Activated naive CD4-positive, alpha-beta T cell treated with anti-CD3 and anti-CD28 coated beads, Interleukin-2, amount 50 U/mL, for 24 hours (primary cell): Measurements from ENCODE around the gene CUL1.
A peak's percentile ranks its signal among the peaks of the same experiment; 100 is the strongest.
"Not testable (repeated sequence)": the region's sequence is repeated elsewhere in the genome, so short reads cannot be mapped to it uniquely, and the experiment has no call there.

Experiments
- H3K27ac Mint-ChIP-seq: one replicate; pipeline ENCODE4 v1.8.0; 2021; ENCODE audit warnings: mild to moderate bottlenecking, mixed read lengths
- H3K27me3 Mint-ChIP-seq: one replicate; pipeline ENCODE4 v1.8.0; 2021; ENCODE audit warnings: mixed read lengths
- H3K36me3 Mint-ChIP-seq: one replicate; pipeline ENCODE4 v1.8.0; 2021; ENCODE audit warnings: mixed read lengths
- H3K4me1 Mint-ChIP-seq: one replicate; pipeline ENCODE4 v1.8.0; 2021; ENCODE audit warnings: mixed read lengths
- H3K4me3 Mint-ChIP-seq: one replicate; pipeline ENCODE4 v1.8.0; 2021; ENCODE audit warnings: mild to moderate bottlenecking, mixed read lengths
- H3K9me3 Mint-ChIP-seq: one replicate; pipeline ENCODE4 v1.8.0; 2021; ENCODE audit warnings: mixed read lengths

Gene CUL1

DNA sequence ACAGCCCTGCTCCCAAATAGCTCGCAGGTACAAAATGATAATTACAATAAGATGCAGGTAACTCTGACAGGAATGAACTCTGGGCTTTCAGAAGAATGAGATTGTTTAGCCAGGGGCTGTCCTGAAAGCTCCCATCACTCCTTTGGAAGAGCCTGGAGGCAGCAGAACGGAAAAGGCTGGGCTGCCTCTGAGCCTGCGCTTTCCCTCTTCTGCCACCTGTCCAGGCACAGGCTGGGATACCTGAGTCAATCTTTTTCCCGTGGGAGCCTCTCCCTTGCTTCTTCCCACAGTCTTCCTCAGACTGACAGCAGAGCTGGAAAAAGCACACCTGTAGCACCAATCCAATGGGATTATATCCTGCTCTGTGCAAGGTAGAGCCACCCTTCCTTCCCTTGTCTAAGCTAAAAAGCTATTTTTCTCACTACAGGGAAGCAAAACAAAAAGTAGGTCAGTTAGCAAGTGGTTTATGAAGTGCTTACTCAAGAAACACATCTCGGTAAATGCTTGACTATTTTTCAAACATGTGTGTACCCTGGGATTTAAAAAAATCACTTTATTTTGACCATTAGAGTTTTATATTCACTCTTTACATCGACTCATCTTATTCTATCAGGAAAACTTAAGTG lies 12.3 kb upstream of the CUL1 start:
- Mint-ChIP-seq H3K27me3 (no peaks in the 10 kb centered on the region), H3K9me3 (peaks cover 8% of the 10 kb centered on the region), H3K36me3 (no peaks in the 10 kb centered on the region), H3K4me1 (no peaks in the 10 kb centered on the region), H3K4me3 (no peak overlapping the region), H3K27ac (no peak overlapping the region)

- Mint-ChIP-seq H3K27ac (no peak overlapping the region), H3K4me1 (no peaks in the 10 kb centered on the region), H3K36me3 (no peaks in the 10 kb centered on the region), H3K27me3 (no peaks in the 10 kb centered on the region), H3K4me3 (no peak overlapping the region), H3K9me3 (no peaks in the 10 kb centered on the region)
Measured at GRCh38 chr7:148687555-148687954, 11.1 kb upstream of the CUL1 start.

DNA sequence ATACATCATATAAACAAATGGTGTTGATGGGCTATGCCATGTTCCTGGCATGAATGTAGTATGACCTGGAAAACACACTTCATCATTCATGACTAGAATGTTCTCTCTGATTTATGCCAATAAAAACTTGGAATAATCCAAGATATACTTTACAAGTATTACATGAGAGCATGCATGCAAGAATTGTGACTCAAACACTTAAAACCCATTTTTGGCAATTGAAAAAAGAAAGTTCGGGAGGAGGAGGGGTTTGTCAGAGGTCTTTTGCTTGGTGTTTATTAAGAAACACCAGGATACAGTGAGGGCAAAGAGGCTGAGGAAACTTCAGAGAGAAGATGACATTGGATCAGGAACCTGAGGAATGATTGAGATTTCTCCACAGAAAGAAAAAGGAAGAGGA lies 10.2 kb upstream of the CUL1 start:
- Mint-ChIP-seq H3K9me3 (no peaks in the 10 kb centered on the region), H3K4me3 (no peak overlapping the region), H3K27me3 (no peaks in the 10 kb centered on the region), H3K4me1 (no peaks in the 10 kb centered on the region), H3K27ac (peak overlapping the region; percentile 14), H3K36me3 (no peaks in the 10 kb centered on the region)

GRCh38 chr7:148693651-148694050 lies 5.1 kb upstream of the CUL1 start:
- Mint-ChIP-seq H3K27ac (no peak overlapping the region), H3K9me3 (peaks cover 5% of the 10 kb centered on the region), H3K36me3 (no peaks in the 10 kb centered on the region)

GRCh38 chr7:148694631-148695030 lies 4.1 kb upstream of the CUL1 start:
- Mint-ChIP-seq H3K36me3 (no peaks in the 10 kb centered on the region), H3K27ac (no peak overlapping the region), H3K4me3 (no peak overlapping the region), H3K4me1 (peaks cover 28% of the 10 kb centered on the region), H3K27me3 (no peaks in the 10 kb centered on the region), H3K9me3 (peaks cover 5% of the 10 kb centered on the region)

More at GRCh38 chr7:148693651-148694050, 5.1 kb upstream of the CUL1 start:
- Mint-ChIP-seq H3K4me1 (peaks cover 28% of the 10 kb centered on the region), H3K4me3 (no peak overlapping the region), H3K27me3 (no peaks in the 10 kb centered on the region)

GRCh38 chr7:148695953-148696352 lies 2.8 kb upstream of the CUL1 start:
- Mint-ChIP-seq H3K4me3 (peak overlapping the region; percentile 37), H3K27me3 (no peaks in the 10 kb centered on the region), H3K36me3 (peaks cover 8% of the 10 kb centered on the region), H3K9me3 (peaks cover 5% of the 10 kb centered on the region), H3K27ac (peak overlapping the region; percentile 73), H3K4me1 (peaks cover 40% of the 10 kb centered on the region)

DNA sequence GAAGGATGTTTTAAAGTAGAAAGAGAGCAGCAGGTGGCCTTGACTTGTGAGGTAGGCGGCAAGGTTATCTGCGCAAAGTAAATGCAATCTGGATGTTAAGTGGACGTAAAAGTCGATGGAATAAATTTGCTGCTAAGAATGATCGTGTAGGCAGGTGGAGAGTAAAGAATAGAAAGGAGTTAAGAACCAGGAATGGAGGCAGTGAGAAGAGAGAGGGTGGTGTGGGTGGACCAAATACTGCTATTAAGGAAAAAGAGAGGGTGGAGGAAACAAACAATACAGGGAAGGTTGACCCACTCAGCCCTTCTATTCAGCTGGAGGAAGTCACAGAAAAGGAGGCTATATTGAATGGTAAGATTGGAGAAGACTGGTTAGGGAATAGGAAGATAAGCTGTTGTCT lies 1.9 kb upstream of the CUL1 start:
- Mint-ChIP-seq H3K27me3 (no peaks in the 10 kb centered on the region), H3K9me3 (peaks cover 5% of the 10 kb centered on the region), H3K27ac (peak overlapping the region; percentile 86), H3K4me1 (peaks cover 48% of the 10 kb centered on the region), H3K36me3 (peaks cover 8% of the 10 kb centered on the region), H3K4me3 (peak overlapping the region; percentile 47)

DNA sequence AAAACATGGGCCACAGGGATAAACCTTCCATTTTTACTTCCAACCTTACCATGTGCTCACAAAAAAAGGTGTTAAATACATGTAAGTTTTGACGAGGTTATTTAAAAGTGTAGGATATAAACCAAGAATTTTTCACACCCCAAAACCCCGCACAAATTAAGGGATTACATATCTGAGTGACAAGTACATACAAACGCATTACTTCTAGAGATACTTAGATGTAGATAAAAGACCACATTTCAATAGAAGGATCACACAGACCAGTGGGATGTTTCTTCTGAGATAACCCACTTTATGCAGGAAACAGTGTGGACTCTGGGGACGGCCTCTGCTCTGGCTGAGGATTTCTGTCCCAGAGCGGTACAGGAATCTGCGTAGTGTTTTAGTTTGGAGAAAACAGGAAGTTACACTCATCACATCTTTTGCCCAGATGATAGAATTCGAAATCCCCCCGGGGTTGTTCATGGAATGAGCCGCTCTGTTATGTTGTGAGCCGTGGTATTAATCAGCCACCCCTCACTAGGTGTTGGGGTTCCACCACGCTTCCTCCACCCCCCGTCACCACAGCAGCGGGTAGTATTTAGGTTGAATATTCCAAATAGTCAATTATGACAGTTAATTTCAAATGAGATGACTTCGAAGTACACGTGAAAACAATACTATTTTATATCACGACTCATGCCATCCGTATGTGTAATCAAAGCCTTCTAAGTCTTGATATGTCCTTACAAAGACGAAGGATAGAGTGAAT lies 1.3 kb upstream of the CUL1 start:
- Mint-ChIP-seq H3K4me1 (peaks cover 55% of the 10 kb centered on the region), H3K27me3 (no peaks in the 10 kb centered on the region), H3K36me3 (peaks cover 8% of the 10 kb centered on the region), H3K27ac (peak overlapping the region; percentile 95), H3K4me3 (peak overlapping the region; percentile 85), H3K9me3 (peaks cover 5% of the 10 kb centered on the region)

DNA sequence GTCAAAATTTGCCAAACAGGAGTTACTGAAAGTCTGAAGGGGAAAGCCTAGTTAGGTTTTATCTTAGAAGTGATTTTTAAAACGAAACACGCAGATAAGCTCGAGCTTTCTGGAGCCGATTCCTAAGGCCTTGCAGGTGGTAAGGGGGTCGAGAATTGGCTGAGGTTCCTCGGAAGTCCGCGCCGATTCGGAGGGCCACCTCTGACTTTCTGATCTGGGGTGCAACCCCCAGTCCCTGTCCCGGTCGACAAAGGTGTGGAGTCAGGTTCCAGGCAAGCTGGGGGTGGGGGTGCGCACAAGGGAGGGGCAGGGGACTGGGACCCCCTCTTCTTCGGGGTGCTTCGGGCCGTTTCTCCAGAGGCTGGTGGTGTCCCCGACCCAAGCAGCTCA lies 701 bp upstream of the CUL1 start:
- Mint-ChIP-seq H3K9me3 (peaks cover 5% of the 10 kb centered on the region), H3K4me3 (peak overlapping the region; percentile 85), H3K4me1 (peaks cover 60% of the 10 kb centered on the region), H3K36me3 (peaks cover 8% of the 10 kb centered on the region), H3K27ac (peak overlapping the region; percentile 95), H3K27me3 (no peaks in the 10 kb centered on the region)

DNA sequence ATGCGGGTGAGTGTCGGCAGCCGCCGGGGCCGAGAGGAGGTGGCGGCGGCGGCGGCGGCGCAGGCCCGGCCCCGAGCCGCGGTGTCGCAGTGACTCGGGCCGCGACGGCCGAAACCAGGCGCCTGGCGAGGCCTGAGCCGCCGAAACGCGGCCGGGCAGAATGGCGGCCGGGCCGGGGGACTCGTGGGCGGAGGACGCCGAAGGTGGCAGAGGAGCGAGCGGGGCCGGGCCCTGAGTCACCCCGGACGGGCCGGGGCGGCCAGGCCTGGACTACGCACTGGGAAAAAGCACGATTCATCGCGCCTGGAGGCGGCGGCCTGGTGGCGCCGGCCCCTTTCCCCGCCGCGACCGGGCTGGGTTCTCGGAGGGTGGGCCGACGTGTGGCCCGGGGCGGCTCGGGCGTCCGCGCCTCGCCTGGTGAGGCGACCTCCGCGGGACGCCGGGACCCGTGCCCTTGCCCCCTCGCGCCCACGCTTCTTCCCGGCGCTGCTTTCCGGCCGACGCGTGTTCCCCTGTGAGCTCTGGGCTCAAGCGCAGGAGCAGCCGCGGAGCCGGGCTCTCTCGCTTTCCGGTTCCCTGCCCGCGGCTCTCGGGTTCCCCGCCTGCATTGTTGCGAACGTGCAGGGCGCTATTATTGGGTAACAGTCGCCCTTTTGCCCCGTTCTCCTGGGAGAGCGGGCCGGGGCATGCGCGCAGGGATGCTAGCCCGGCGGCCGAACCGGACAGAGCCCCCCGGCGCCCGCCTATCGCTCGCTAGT lies 500 bp downstream of the CUL1 start:
- peaks cover 72% of the 10 kb centered on the region for H3K4me1 Mint-ChIP-seq

DNA sequence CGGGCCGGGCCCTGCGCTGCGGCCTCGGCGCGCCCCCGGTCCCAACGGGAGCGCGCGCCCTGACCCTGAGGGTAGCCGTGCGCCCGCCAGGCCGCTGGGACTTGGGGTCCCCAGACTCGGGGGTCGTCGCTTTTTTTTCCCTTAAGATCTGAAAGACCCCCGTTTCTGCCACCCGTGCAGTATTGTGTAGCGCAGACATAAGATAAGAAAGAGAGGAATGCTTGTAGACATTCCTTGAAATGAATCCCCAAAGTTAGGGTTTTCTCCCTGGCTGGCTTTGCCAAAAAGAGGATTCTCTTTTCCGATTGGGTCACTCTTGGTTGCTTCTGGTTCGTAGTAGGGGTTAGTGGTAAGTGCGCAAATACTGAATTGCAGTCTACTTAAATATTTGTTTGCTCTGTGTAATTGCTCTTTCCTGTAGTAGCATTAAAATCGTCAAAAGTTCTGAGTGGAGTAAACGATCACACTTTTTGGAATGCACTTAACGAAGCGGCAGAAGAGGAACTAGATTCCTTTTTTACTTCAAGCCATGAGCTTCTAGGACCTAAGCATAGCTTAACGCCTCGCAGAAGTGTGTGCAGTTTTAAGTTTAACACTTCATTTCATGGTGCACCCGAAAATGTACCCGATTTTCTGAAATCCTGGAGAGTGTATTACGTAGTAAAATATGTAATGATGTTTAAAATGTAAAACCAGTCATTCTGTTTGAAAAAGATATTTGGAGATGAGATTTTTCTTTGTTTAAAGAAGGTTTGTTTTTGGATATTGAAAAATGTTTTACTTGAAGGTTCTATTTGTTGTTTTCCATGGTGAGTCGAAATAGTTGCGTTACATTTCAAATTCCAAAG lies 1.3 kb downstream of the CUL1 start:
- peak overlapping the region; percentile 98 for H3K4me3 Mint-ChIP-seq
- peaks cover 79% of the 10 kb centered on the region for H3K4me1 Mint-ChIP-seq
- H3K9me3 Mint-ChIP-seq = peaks cover 5% of the 10 kb centered on the region
- H3K36me3 Mint-ChIP-seq = peaks cover 8% of the 10 kb centered on the region
- peak overlapping the region; percentile 97 for H3K27ac Mint-ChIP-seq
- no peaks in the 10 kb centered on the region for H3K27me3 Mint-ChIP-seq

More for the DNA sequence above, 500 bp downstream of the CUL1 start:
- Mint-ChIP-seq H3K4me3 (peak overlapping the region; percentile 98), H3K27ac (peak overlapping the region; percentile 84), H3K9me3 (peaks cover 5% of the 10 kb centered on the region), H3K36me3 (peaks cover 8% of the 10 kb centered on the region), H3K27me3 (no peaks in the 10 kb centered on the region)

DNA sequence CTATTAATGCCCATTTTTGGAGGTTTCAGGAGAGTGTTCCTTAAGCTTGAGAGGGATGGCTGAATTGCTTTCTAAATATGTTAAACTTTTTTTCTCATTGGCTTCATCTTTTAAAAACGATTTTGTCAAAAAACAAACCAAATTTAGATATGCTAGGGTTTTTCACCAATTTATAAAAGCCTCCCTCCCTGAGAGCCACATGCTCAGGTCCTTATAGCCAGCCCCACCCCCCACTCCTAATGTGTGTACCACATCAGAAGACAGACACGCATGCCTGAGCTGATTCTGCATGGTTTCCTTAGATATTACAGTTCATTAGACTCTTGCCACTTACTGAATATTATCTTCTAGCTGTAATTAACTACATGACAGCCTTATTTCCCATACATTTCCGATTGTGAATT lies 2.0 kb downstream of the CUL1 start:
- H3K4me1 Mint-ChIP-seq = peaks cover 80% of the 10 kb centered on the region
- H3K4me3 Mint-ChIP-seq = peak overlapping the region; percentile 98
- peak overlapping the region; percentile 97 for H3K27ac Mint-ChIP-seq
- H3K9me3 Mint-ChIP-seq = peaks cover 5% of the 10 kb centered on the region
- H3K27me3 Mint-ChIP-seq = no peaks in the 10 kb centered on the region
- peaks cover 8% of the 10 kb centered on the region for H3K36me3 Mint-ChIP-seq

- Mint-ChIP-seq H3K27me3 (no peaks in the 10 kb centered on the region), H3K4me1 (peaks cover 79% of the 10 kb centered on the region), H3K27ac (peak overlapping the region; percentile 97), H3K9me3 (no peaks in the 10 kb centered on the region), H3K4me3 (peak overlapping the region; percentile 98), H3K36me3 (peaks cover 8% of the 10 kb centered on the region)
Measured at GRCh38 chr7:148701414-148701813, 2.7 kb downstream of the CUL1 start.

GRCh38 chr7:148702876-148703670 lies 4.4 kb downstream of the CUL1 start:
- H3K27me3 Mint-ChIP-seq = no peaks in the 10 kb centered on the region
- peaks cover 8% of the 10 kb centered on the region for H3K36me3 Mint-ChIP-seq
- peak overlapping the region; percentile 75 for H3K4me3 Mint-ChIP-seq
- peak overlapping the region; percentile 3 for H3K27ac Mint-ChIP-seq
- H3K4me1 Mint-ChIP-seq = peaks cover 78% of the 10 kb centered on the region
- H3K9me3 Mint-ChIP-seq = no peaks in the 10 kb centered on the region

DNA sequence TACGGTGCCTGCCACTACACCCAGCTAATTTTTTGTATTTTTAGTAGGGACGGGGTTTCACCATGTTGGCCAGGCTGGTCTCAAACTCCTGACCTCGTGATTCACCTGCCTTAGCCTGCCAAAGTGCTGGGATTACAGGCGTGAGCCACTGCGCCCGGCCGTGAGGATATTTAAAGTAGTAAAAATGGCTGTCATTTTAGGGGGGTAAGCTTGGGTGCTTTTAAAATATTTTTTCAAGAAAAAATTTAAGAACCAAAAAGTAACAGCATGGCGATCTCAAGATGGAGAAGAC lies 4.9 kb downstream of the CUL1 start:
- H3K4me1 Mint-ChIP-seq = peaks cover 84% of the 10 kb centered on the region
- not testable (repeated sequence) for H3K4me3 Mint-ChIP-seq, H3K36me3 Mint-ChIP-seq, H3K27me3 Mint-ChIP-seq, H3K27ac Mint-ChIP-seq, H3K9me3 Mint-ChIP-seq
